ENCODE results near the gene ATP13A3.

The ATP13A3 gene

GRCh38 chr3:194468086-194468485 lies 18.7 kb downstream of the ATP13A3 start:
- Histone ChIP-seq H3K27ac (replicated peaks; ENCODE audit: low read length) (no peak overlapping the region), H2AK5ac (ENCODE audit: low read depth, low read length) (no peak overlapping the region), H3K4ac (ENCODE audit: low read length) (no peak overlapping the region), H3K9ac (ENCODE audit: low read depth, low read length, poor library complexity) (no peak overlapping the region), H3K4me1 (ENCODE audit: control insufficient read depth in 2 of 2, insufficient read depth in 1 of 2, low read depth in 1 of 2, low read length in 2 of 2) (peaks cover 0 to 10% of the 10 kb centered on the region in 2 donors), H2BK12ac (ENCODE audit: low read length) (no peak overlapping the region), H3K27me3 (ENCODE audit: control insufficient read depth in 3 of 3, insufficient read depth in 3 of 3, low read depth in 1 of 3, low read length in 3 of 3) (no peaks in the 10 kb centered on the region), H3K79me1 (ENCODE audit: low read depth, low read length) (peaks cover 5% of the 10 kb centered on the region), H2BK5ac (ENCODE audit: low read length) (no peak overlapping the region), H3K18ac (ENCODE audit: low read length) (no peak overlapping the region), H3K9me3 (replicated peaks in 1 of 2; ENCODE audit: control insufficient read depth in 2 of 2, insufficient read depth in 1 of 2, low read depth in 1 of 2, low read length in 2 of 2) (no peaks in the 10 kb centered on the region), H3K4me2 (ENCODE audit: insufficient read depth, low read length, poor library complexity, severe bottlenecking) (no peak overlapping the region), H3K4me3 (ENCODE audit: low read length in 2 of 2) (no peak overlapping the region), H3K23ac (ENCODE audit: low read depth, low read length, poor library complexity) (no peak overlapping the region), H3K36me3 (replicated peaks in 1 of 2; ENCODE audit: control insufficient read depth in 2 of 2, insufficient read depth in 2 of 2, low read length in 2 of 2) (no peaks in the 10 kb centered on the region), H2BK15ac (ENCODE audit: low read length) (no peak overlapping the region), H2BK120ac (ENCODE audit: low read depth, low read length) (no peak overlapping the region), H2AFZ (ENCODE audit: low read length) (no peak overlapping the region), H3K14ac (ENCODE audit: low read length) (no peak overlapping the region), H4K8ac (ENCODE audit: low read depth, low read length) (no peak overlapping the region), H4K91ac (ENCODE audit: low read depth, low read length, poor library complexity) (no peak overlapping the region)
- DNase-seq (ENCODE audit: low spot score), result no peak
- WGBS, 2 donors (ENCODE audit: extremely low coverage in 2 of 2, insufficient read length in 2 of 2, insufficient replicate concordance in 1 of 2), result no CpG with 5 or more reads among the region's 3 CpGs

GRCh38 chr3:194466761-194467356 lies 19.9 kb downstream of the ATP13A3 start:
- H3K14ac ChIP-seq (ENCODE audit: low read length), result no peak overlapping the region
- H3K27me3 ChIP-seq (ENCODE audit: control insufficient read depth in 3 of 3, insufficient read depth in 3 of 3, low read depth in 1 of 3, low read length in 3 of 3), result no peaks in the 10 kb centered on the region
- no peak overlapping the region for H3K4me2 ChIP-seq (ENCODE audit: insufficient read depth, low read length, poor library complexity, severe bottlenecking)
- no peak for DNase-seq (ENCODE audit: low spot score)
- H3K4me1 ChIP-seq (ENCODE audit: control insufficient read depth in 2 of 2, insufficient read depth in 1 of 2, low read depth in 1 of 2, low read length in 2 of 2), result peaks cover 0 to 7% of the 10 kb centered on the region in 2 donors
- H3K36me3 ChIP-seq (replicated peaks in 1 of 2; ENCODE audit: control insufficient read depth in 2 of 2, insufficient read depth in 2 of 2, low read length in 2 of 2), result peaks cover 0 to 3% of the 10 kb centered on the region in 2 donors
- H3K18ac ChIP-seq (ENCODE audit: low read length), result no peak overlapping the region
- no peak overlapping the region for H3K4me3 ChIP-seq (ENCODE audit: low read length in 2 of 2)
- H2AK5ac ChIP-seq (ENCODE audit: low read depth, low read length), result no peak overlapping the region
- H3K9me3 ChIP-seq (replicated peaks in 1 of 2; ENCODE audit: control insufficient read depth in 2 of 2, insufficient read depth in 1 of 2, low read depth in 1 of 2, low read length in 2 of 2), result peaks cover 0 to 10% of the 10 kb centered on the region in 2 donors
- H3K4ac ChIP-seq (ENCODE audit: low read length), result no peak overlapping the region
- H2BK5ac ChIP-seq (ENCODE audit: low read length), result no peak overlapping the region
- no peak overlapping the region for H4K91ac ChIP-seq (ENCODE audit: low read depth, low read length, poor library complexity)
- no CpG with 5 or more reads among the region's 2 CpGs for WGBS, 2 donors (ENCODE audit: extremely low coverage in 2 of 2, insufficient read length in 2 of 2, insufficient replicate concordance in 1 of 2)
- H2BK12ac ChIP-seq (ENCODE audit: low read length), result no peak overlapping the region
- peaks cover 4% of the 10 kb centered on the region for H3K79me1 ChIP-seq (ENCODE audit: low read depth, low read length)
- no peak overlapping the region for H4K8ac ChIP-seq (ENCODE audit: low read depth, low read length)
- H3K23ac ChIP-seq (ENCODE audit: low read depth, low read length, poor library complexity), result no peak overlapping the region
- no peak overlapping the region for H2BK15ac ChIP-seq (ENCODE audit: low read length)
- H3K27ac ChIP-seq (replicated peaks; ENCODE audit: low read length), result no peak overlapping the region
- no peak overlapping the region for H2AFZ ChIP-seq (ENCODE audit: low read length)
- H3K9ac ChIP-seq (ENCODE audit: low read depth, low read length, poor library complexity), result no peak overlapping the region
- no peak overlapping the region for H2BK120ac ChIP-seq (ENCODE audit: low read depth, low read length)

- Histone ChIP-seq H3K4me1 (ENCODE audit: control insufficient read depth in 2 of 2, insufficient read depth in 1 of 2, low read depth in 1 of 2, low read length in 2 of 2) (peaks cover 0 to 3% of the 10 kb centered on the region in 2 donors), H3K27ac (replicated peaks; ENCODE audit: low read length) (no peak overlapping the region), H3K4ac (ENCODE audit: low read length) (no peak overlapping the region), H3K4me2 (ENCODE audit: insufficient read depth, low read length, poor library complexity, severe bottlenecking) (no peak overlapping the region), H2AK5ac (ENCODE audit: low read depth, low read length) (no peak overlapping the region), H2AFZ (ENCODE audit: low read length) (no peak overlapping the region), H3K14ac (ENCODE audit: low read length) (no peak overlapping the region), H4K8ac (ENCODE audit: low read depth, low read length) (no peak overlapping the region), H4K91ac (ENCODE audit: low read depth, low read length, poor library complexity) (no peak overlapping the region), H2BK15ac (ENCODE audit: low read length) (no peak overlapping the region), H3K4me3 (ENCODE audit: low read length in 2 of 2) (no peak overlapping the region), H2BK120ac (ENCODE audit: low read depth, low read length) (no peak overlapping the region), H3K27me3 (ENCODE audit: control insufficient read depth in 3 of 3, insufficient read depth in 3 of 3, low read depth in 1 of 3, low read length in 3 of 3) (no peaks in the 10 kb centered on the region), H3K36me3 (replicated peaks in 1 of 2; ENCODE audit: control insufficient read depth in 2 of 2, insufficient read depth in 2 of 2, low read length in 2 of 2) (peaks cover 0 to 8% of the 10 kb centered on the region in 2 donors), H3K23ac (ENCODE audit: low read depth, low read length, poor library complexity) (no peak overlapping the region), H3K9ac (ENCODE audit: low read depth, low read length, poor library complexity) (no peak overlapping the region), H3K18ac (ENCODE audit: low read length) (no peak overlapping the region), H3K9me3 (replicated peaks in 1 of 2; ENCODE audit: control insufficient read depth in 2 of 2, insufficient read depth in 1 of 2, low read depth in 1 of 2, low read length in 2 of 2) (peaks cover 0 to 10% of the 10 kb centered on the region in 2 donors), H2BK5ac (ENCODE audit: low read length) (no peak overlapping the region), H3K79me1 (ENCODE audit: low read depth, low read length) (peaks cover 2% of the 10 kb centered on the region), H2BK12ac (ENCODE audit: low read length) (no peak overlapping the region)
- WGBS, 2 donors (ENCODE audit: extremely low coverage in 2 of 2, insufficient read length in 2 of 2, insufficient replicate concordance in 1 of 2), result no CpG with 5 or more reads among the region's 5 CpGs
- no peak for DNase-seq (ENCODE audit: low spot score)
Measured at GRCh38 chr3:194465920-194466570, 20.8 kb downstream of the ATP13A3 start.

GRCh38 chr3:194465246-194465645 lies 21.6 kb downstream of the ATP13A3 start:
- H3K27me3 ChIP-seq (ENCODE audit: control insufficient read depth in 3 of 3, insufficient read depth in 3 of 3, low read depth in 1 of 3, low read length in 3 of 3), result no peaks in the 10 kb centered on the region
- no peak overlapping the region for H2BK5ac ChIP-seq (ENCODE audit: low read length)
- peaks cover 0 to 10% of the 10 kb centered on the region in 2 donors for H3K9me3 ChIP-seq (replicated peaks in 1 of 2; ENCODE audit: control insufficient read depth in 2 of 2, insufficient read depth in 1 of 2, low read depth in 1 of 2, low read length in 2 of 2)
- no peak overlapping the region for H3K4me3 ChIP-seq (ENCODE audit: low read length in 2 of 2)
- H2AK5ac ChIP-seq (ENCODE audit: low read depth, low read length), result no peak overlapping the region
- no peak overlapping the region for H2BK12ac ChIP-seq (ENCODE audit: low read length)
- DNase-seq (ENCODE audit: low spot score), result no peak
- H3K4me2 ChIP-seq (ENCODE audit: insufficient read depth, low read length, poor library complexity, severe bottlenecking), result no peak overlapping the region
- H3K4me1 ChIP-seq (ENCODE audit: control insufficient read depth in 2 of 2, insufficient read depth in 1 of 2, low read depth in 1 of 2, low read length in 2 of 2), result peaks cover 0 to 3% of the 10 kb centered on the region in 2 donors
- no peak overlapping the region for H3K14ac ChIP-seq (ENCODE audit: low read length)
- no peak overlapping the region for H2AFZ ChIP-seq (ENCODE audit: low read length)
- no peak overlapping the region for H3K9ac ChIP-seq (ENCODE audit: low read depth, low read length, poor library complexity)
- no peak overlapping the region for H3K18ac ChIP-seq (ENCODE audit: low read length)
- H2BK120ac ChIP-seq (ENCODE audit: low read depth, low read length), result no peak overlapping the region
- no peak overlapping the region for H4K8ac ChIP-seq (ENCODE audit: low read depth, low read length)
- H3K36me3 ChIP-seq (replicated peaks in 1 of 2; ENCODE audit: control insufficient read depth in 2 of 2, insufficient read depth in 2 of 2, low read length in 2 of 2), result peaks cover 2 to 16% of the 10 kb centered on the region in 2 donors
- H2BK15ac ChIP-seq (ENCODE audit: low read length), result no peak overlapping the region
- H4K91ac ChIP-seq (ENCODE audit: low read depth, low read length, poor library complexity), result no peak overlapping the region
- H3K27ac ChIP-seq (replicated peaks; ENCODE audit: low read length), result no peak overlapping the region
- H3K4ac ChIP-seq (ENCODE audit: low read length), result no peak overlapping the region
- H3K79me1 ChIP-seq (ENCODE audit: low read depth, low read length), result peaks cover 2% of the 10 kb centered on the region
- no peak overlapping the region for H3K23ac ChIP-seq (ENCODE audit: low read depth, low read length, poor library complexity)
- WGBS, 2 donors (ENCODE audit: extremely low coverage in 2 of 2, insufficient read length in 2 of 2, insufficient replicate concordance in 1 of 2), result no CpG with 5 or more reads among the region's 7 CpGs

All from neuronal stem cell (in vitro differentiated cells).